KMS-11 (cell line): Measurements from ENCODE around the gene GJB1.

Experiments
- H2AFZ ChIP-seq: fragments of 200-600 bp; sonication (generic); 2 replicates; pipeline ENCODE4 v1.6.1; 2016; ENCODE audit warnings: antibody characterized with exemption, mixed run types, low read depth
- H3K27ac ChIP-seq: fragments of 200-600 bp; sonication (generic); 2 replicates; pipeline ENCODE4 v1.6.1; 2016; ENCODE audit warnings: mild to moderate bottlenecking, mixed run types
- H3K27me3 ChIP-seq: fragments of 200-600 bp; sonication (generic); 2 replicates; pipeline ENCODE4 v1.6.1; 2017; ENCODE audit warnings: mild to moderate bottlenecking, low read depth, mixed run types, moderate library complexity; ENCODE audit not compliant: insufficient read depth
- H3K36me3 ChIP-seq: fragments of 200-600 bp; sonication (generic); 2 replicates; pipeline ENCODE4 v1.6.1; 2017; ENCODE audit warnings: mild to moderate bottlenecking, mixed run types; ENCODE audit not compliant: insufficient read depth
- H3K4me1 ChIP-seq: fragments of 200-600 bp; sonication (generic); 2 replicates; pipeline ENCODE4 v1.6.1; 2016; ENCODE audit warnings: mild to moderate bottlenecking, low read depth, mixed run types; ENCODE audit not compliant: poor library complexity, severe bottlenecking
- H3K4me2 ChIP-seq: fragments of 200-600 bp; sonication (generic); 2 replicates; pipeline ENCODE4 v1.7.0; 2016; ENCODE audit warnings: mild to moderate bottlenecking, mixed run types
- H3K4me3 ChIP-seq: fragments of 200-600 bp; sonication (generic); IDR thresholded peaks from 2 replicates; pipeline ENCODE4 v1.6.1; 2017; ENCODE audit warnings: low read depth, low read length, mixed read lengths; ENCODE audit not compliant: insufficient read depth
- H3K79me2 ChIP-seq: fragments of 200-600 bp; sonication (generic); 2 replicates; pipeline ENCODE4 v1.6.1; 2016; ENCODE audit warnings: low read depth, mixed run types; ENCODE audit not compliant: insufficient read depth
- H3K9ac ChIP-seq: fragments of 200-600 bp; sonication (generic); 2 replicates; pipeline ENCODE4 v1.6.1; 2016; ENCODE audit warnings: mild to moderate bottlenecking, mixed run types
- H4K20me1 ChIP-seq: fragments of 200-600 bp; sonication (generic); 2 replicates; pipeline ENCODE4 v1.6.1; 2016; ENCODE audit warnings: mild to moderate bottlenecking, mixed run types; ENCODE audit not compliant: insufficient read depth
- TF ChIP-seq, protein P1 (sequence below): fragments of 200-600 bp; sonication (generic); conservative IDR thresholded peaks from 2 replicates; pipeline ENCODE4 v1.6.1; 2017; ENCODE audit warnings: low read depth, mild to moderate bottlenecking, antibody characterized with exemption, low read length, moderate library complexity, mixed read lengths

GJB1 gene

DNA sequence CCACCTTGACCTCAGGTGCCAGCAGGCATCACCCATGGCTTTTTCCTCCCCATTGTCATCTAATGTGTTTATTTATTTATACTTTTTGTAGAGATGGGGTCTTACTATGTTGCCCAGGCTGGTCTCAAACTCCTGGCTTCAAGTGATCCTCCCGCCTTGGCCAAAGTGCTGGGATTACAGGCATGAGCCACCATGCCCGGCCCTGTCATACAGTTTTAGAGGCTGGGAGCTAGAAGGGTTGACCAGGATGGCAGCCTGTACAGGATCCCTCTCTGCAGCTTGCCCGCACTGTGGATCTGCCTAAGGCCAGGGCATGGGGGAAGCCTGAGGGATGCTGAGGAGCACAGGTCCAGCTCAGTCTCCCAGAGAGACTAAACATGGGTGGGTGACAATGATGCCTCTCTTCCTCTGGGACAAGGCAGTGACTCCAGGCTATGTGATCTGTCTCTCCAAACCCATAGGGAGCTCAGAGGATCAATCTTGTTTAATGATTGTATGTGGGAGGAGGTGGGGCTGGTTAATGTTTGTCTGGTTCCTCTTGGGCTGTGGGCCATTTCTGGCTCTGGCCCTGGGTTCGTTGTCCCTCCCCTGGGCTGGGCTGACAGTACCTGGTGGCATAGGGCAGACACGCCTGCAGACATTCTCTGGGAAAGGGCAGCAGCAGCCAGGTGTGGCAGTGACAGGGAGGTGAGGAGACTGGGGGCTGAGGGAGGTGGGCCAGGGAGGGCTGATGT, 8.3 kb upstream of the GJB1 start:
- Histone ChIP-seq H3K4me3 (no peak overlapping the region), H3K79me2 (no peaks in the 10 kb centered on the region), H3K4me1 (no peaks in the 10 kb centered on the region), H3K9ac (no peak overlapping the region), H3K27me3 (no peaks in the 10 kb centered on the region), H2AFZ (no peak overlapping the region), H4K20me1 (no peaks in the 10 kb centered on the region), H3K4me2 (no peak overlapping the region), H3K27ac (no peak overlapping the region), H3K36me3 (no peaks in the 10 kb centered on the region)
- TF ChIP-seq, protein P1, sequence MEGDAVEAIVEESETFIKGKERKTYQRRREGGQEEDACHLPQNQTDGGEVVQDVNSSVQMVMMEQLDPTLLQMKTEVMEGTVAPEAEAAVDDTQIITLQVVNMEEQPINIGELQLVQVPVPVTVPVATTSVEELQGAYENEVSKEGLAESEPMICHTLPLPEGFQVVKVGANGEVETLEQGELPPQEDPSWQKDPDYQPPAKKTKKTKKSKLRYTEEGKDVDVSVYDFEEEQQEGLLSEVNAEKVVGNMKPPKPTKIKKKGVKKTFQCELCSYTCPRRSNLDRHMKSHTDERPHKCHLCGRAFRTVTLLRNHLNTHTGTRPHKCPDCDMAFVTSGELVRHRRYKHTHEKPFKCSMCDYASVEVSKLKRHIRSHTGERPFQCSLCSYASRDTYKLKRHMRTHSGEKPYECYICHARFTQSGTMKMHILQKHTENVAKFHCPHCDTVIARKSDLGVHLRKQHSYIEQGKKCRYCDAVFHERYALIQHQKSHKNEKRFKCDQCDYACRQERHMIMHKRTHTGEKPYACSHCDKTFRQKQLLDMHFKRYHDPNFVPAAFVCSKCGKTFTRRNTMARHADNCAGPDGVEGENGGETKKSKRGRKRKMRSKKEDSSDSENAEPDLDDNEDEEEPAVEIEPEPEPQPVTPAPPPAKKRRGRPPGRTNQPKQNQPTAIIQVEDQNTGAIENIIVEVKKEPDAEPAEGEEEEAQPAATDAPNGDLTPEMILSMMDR: no peak

DNA sequence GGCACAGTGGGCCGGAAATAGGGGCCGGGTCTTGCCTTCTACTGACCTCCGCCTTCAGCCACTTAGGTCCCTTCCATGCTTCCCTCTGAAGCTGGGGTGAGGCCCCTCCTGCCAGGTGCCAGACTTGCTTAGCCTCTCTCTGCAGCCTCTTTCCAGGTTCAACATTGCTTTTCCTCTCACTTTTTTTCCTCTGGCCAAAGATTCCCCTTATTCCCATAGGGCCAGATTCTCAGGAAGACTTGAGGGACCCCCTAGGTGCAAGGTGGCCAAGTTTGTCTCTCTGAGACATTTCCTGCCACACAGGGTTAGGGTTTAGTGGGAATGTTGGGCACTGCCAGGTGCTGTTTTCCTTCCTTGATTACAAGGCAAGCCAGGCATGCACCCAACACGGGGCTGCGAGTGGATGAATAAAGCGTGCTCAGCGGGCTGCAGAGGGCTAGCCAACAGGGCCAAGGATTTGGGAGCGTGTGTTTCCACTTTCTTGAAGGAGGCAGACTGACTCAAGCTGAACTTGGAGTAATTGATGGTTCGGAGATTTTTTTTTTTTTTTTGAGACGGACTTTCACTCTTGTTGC, 7.6 kb upstream of the GJB1 start:
- Histone ChIP-seq H3K4me1 (no peaks in the 10 kb centered on the region), H3K27ac (no peak overlapping the region), H3K4me2 (no peak overlapping the region)

DNA sequence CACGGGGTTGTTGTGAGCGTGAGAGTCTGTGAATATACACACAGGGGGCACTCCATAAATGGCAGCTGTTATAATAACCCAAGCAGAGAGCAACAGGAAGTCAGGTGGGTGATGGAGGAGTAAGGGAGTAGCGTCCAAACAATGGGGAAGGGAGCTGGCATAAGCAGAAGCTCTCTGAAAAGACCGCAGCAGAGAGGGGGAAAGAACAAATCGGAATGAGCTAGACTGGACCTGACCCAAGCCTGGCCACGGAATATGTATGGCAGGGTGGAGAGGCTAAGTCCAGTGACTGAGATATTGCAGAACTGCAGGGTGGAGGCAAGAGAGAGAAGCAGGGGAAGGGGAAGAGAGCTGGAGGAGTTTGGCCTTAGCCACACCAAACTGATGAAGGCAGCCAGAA, 6.5 kb upstream of the GJB1 start:
- TF ChIP-seq, protein P1: no peak
- no peak overlapping the region for H3K4me3 ChIP-seq
- H3K36me3 ChIP-seq: no peaks in the 10 kb centered on the region
- no peak overlapping the region for H3K4me2 ChIP-seq
- H3K27me3 ChIP-seq: no peaks in the 10 kb centered on the region
- H4K20me1 ChIP-seq: no peaks in the 10 kb centered on the region
- H2AFZ ChIP-seq: no peak overlapping the region
- H3K9ac ChIP-seq: no peak overlapping the region
- H3K79me2 ChIP-seq: no peaks in the 10 kb centered on the region
- no peak overlapping the region for H3K27ac ChIP-seq
- H3K4me1 ChIP-seq: no peaks in the 10 kb centered on the region

More for the DNA sequence above, 7.6 kb upstream of the GJB1 start:
- TF ChIP-seq, protein P1: no peak
- Histone ChIP-seq H2AFZ (no peak overlapping the region), H3K79me2 (no peaks in the 10 kb centered on the region), H3K27me3 (no peaks in the 10 kb centered on the region), H4K20me1 (no peaks in the 10 kb centered on the region), H3K4me3 (no peak overlapping the region), H3K36me3 (no peaks in the 10 kb centered on the region), H3K9ac (no peak overlapping the region)

DNA sequence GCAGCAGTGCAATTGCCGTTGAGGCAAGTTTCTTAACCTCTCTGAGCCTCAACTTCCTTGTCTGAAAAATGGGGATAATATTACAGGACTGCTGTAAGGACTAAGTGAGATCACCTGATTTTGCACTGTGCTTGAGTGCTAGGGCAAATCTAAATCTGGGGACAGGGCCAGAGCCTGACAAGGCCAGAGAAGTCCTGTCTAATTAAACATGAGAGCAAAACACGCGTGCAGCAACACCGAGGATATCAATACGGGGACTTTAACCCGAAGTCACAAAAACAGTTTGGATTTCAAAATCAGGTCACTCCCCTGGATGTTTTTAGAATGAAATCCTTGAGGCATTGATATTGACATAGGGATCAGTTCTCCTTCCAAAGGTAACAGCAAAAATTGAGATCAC, 5.7 kb upstream of the GJB1 start:
- Histone ChIP-seq H3K27me3 (no peaks in the 10 kb centered on the region), H3K4me3 (no peak overlapping the region), H3K9ac (no peak overlapping the region), H4K20me1 (no peaks in the 10 kb centered on the region), H3K27ac (no peak overlapping the region), H2AFZ (no peak overlapping the region), H3K4me2 (no peak overlapping the region), H3K36me3 (no peaks in the 10 kb centered on the region), H3K79me2 (no peaks in the 10 kb centered on the region), H3K4me1 (no peaks in the 10 kb centered on the region)
- TF ChIP-seq, protein P1: no peak
